Epidermal melanocyte (primary cell): Measurements from ENCODE around the gene USP17L12.
"Not testable (repeated sequence)": the region's sequence is repeated elsewhere in the genome, so short reads cannot be mapped to it uniquely, and the experiment has no call there.

Source experiments
- DNase-seq: peaks from one replicate; pipeline ENCODE4 v3.0.0; 2011; ENCODE audit warnings: low spot score; ENCODE audit not compliant: insufficient read length

USP17L12 gene, protein sequence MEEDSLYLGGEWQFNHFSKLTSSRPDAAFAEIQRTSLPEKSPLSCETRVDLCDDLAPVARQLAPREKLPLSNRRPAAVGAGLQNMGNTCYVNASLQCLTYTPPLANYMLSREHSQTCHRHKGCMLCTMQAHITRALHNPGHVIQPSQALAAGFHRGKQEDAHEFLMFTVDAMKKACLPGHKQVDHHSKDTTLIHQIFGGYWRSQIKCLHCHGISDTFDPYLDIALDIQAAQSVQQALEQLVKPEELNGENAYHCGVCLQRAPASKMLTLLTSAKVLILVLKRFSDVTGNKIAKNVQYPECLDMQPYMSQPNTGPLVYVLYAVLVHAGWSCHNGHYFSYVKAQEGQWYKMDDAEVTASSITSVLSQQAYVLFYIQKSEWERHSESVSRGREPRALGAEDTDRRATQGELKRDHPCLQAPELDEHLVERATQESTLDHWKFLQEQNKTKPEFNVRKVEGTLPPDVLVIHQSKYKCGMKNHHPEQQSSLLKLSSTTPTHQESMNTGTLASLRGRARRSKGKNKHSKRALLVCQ

GRCh38 chr4:9219852-9220251, at the start of gene USP17L12:
Gene USP17L12 (plus strand): TSS chr4:9220152. CDS start chr4:9220152, 0 bp downstream.
- not testable (repeated sequence) for DNase-seq

DNA sequence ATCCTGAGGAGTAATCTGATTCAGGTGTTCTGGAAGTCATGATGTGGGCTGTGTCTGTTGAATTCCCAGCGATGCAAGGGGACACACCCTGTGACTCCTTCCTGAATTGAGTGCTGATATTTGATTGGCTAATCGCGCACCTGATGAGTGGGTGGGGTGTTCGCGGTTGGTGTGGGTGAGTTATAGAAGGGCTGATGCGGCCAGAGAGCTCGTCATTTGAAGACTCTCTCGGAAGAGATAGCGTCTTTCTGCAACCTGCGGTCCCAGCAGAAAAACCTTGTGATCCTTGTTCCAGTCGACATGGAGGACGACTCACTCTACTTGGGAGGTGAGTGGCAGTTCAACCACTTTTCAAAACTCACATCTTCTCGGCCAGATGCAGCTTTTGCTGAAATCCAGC, 9.6 kb upstream of the USP17L12 start, which contains the start of gene USP17L10:
USP17L10 (plus strand) TSS at position 301 of the 400 bp plus-strand sequence; CDS start at position 301, 0 bp downstream.
- not testable (repeated sequence) for DNase-seq

GRCh38 chr4:9214701-9215100, 5.3 kb upstream of the USP17L12 start:
- DNase-seq: not testable (repeated sequence)

DNA sequence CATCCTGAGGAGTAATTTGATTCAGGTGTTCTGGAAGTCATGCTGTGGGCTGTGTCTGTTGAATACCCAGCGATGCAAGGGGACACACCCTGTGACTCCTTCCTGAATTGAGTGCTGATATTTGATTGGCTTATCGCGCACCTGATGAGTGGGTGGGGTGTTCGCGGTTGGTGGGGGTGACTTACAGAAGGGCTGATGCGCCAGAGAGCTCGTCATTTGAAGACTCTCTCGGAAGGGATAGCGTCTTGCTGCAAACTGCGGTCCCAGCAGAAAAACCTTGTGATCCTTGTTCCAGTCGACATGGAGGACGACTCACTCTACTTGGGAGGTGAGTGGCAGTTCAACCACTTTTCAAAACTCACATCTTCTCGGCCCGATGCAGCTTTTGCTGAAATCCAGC, 4.8 kb upstream of the USP17L12 start, which contains the start of gene USP17L11:
USP17L11 (plus strand) TSS at position 301 of the 400 bp plus-strand sequence; CDS start at position 301, 0 bp downstream.
- not testable (repeated sequence) for DNase-seq

GRCh38 chr4:9224596-9224995, 4.6 kb downstream of the USP17L12 start, which contains the start of gene USP17L13:
Gene USP17L13 (plus strand): TSS chr4:9224896. CDS start chr4:9224896, 0 bp downstream.
- DNase-seq: not testable (repeated sequence)

DNA sequence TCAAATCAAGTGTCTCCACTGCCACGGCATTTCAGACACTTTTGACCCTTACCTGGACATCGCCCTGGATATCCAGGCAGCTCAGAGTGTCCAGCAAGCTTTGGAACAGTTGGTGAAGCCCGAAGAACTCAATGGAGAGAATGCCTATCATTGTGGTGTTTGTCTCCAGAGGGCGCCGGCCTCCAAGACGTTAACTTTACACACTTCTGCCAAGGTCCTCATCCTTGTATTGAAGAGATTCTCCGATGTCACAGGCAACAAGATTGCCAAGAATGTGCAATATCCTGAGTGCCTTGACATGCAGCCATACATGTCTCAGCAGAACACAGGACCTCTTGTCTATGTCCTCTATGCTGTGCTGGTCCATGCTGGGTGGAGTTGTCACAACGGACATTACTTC, 10.3 kb downstream of the USP17L12 start:
- DNase-seq: not testable (repeated sequence)

DNA sequence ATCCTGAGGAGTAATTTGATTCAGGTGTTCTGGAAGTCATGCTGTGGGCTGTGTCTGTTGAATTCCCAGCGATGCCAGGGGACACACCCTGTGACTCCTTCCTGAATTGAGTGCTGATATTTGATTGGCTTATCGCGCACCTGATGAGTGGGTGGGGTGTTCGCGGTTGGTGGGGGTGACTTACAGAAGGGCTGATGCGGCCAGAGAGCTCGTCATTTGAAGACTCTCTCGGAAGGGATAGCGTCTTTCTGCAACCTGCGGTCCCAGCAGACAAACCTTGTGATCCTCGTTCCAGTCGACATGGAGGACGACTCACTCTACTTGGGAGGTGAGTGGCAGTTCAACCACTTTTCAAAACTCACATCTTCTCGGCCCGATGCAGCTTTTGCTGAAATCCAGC, 14.1 kb downstream of the USP17L12 start, which contains the start of gene USP17L15:
USP17L15 (plus strand) TSS at position 301 of the 400 bp plus-strand sequence; CDS start at position 301, 0 bp downstream.
- DNase-seq: not testable (repeated sequence)

DNA sequence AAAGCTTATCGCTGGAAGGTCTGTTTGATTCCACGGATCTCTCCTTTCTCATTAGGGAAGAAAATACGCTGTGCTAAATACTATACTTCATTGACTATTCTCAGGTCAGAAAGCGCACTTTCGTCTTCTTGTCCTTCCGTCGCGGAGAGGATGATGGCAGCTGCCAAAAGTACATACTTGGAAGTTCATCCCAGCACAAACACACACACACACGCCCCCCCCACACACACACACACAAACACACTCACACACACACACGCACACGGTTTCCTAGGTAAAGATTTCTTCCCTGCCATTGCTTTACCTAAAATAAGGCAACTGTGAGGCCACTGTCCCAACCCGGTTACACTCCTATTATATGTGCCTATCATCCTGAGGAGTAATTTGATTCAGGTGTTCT, 18.5 kb downstream of the USP17L12 start:
- DNase-seq: not testable (repeated sequence)

GRCh38 chr4:9243579-9243978, 23.6 kb downstream of the USP17L12 start, which contains the start of gene USP17L17:
Gene USP17L17 (plus strand): TSS chr4:9243879. CDS start chr4:9243879, 0 bp downstream.
- not testable (repeated sequence) for DNase-seq

DNA sequence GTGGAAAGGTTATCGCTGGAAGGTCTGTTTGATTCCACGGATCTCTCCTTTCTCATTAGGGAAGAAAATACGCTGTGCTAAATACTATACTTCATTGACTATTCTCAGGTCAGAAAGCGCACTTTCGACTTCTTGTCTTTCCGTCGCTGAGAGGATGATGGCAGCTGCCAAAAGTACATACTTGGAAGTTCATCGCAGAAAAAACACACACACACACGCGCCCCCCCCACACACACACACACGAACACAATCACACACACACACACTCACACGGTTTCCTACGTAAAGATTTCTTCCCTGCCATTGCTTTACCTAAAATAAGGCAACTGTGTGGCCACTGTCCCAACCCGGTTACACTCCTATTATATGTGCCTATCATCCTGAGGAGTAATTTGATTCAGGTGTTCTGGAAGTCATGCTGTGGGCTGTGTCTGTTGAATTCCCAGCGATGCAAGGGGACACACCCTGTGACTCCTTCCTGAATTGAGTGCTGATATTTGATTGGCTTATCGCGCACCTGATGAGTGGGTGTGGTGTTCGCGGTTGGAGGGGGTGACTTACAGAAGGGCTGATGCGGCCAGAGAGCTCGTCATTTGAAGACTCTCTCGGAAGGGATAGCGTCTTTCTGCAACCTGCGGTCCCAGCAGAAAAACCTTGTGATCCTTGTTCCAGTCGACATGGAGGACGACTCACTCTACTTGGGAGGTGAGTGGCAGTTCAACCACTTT, 28.2 kb downstream of the USP17L12 start, which contains the start of gene USP17L18:
USP17L18 (plus strand) TSS at position 678 of the 728 bp plus-strand sequence; CDS start at position 678, 0 bp downstream.
- not testable (repeated sequence) for DNase-seq

DNA sequence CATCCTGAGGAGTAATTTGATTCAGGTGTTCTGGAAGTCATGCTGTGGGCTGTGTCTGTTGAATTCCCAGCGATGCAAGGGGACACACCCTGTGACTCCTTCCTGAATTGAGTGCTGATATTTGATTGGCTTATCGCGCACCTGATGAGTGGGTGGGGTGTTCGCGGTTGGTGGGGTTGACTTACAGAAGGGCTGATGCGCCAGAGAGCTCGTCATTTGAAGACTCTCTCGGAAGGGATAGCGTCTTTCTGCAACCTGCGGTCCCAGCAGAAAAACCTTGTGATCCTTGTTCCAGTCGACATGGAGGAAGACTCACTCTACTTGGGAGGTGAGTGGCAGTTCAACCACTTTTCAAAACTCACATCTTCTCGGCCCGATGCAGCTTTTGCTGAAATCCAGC, 33.1 kb downstream of the USP17L12 start, which contains the start of gene USP17L19:
USP17L19 (plus strand) TSS at position 301 of the 400 bp plus-strand sequence; CDS start at position 301, 0 bp downstream.
- not testable (repeated sequence) for DNase-seq

- DNase-seq: not testable (repeated sequence)
Observed at GRCh38 chr4:9257824-9258223, 37.9 kb downstream of the USP17L12 start, which contains the start of gene USP17L20. Gene USP17L20 (plus strand): TSS chr4:9258124. CDS start chr4:9258124, 0 bp downstream.

- DNase-seq: not testable (repeated sequence)
Observed at GRCh38 chr4:9262572-9262971, 42.6 kb downstream of the USP17L12 start, which contains the start of gene USP17L21. Gene USP17L21 (plus strand): TSS chr4:9262872. CDS start chr4:9262872, 0 bp downstream.

DNA sequence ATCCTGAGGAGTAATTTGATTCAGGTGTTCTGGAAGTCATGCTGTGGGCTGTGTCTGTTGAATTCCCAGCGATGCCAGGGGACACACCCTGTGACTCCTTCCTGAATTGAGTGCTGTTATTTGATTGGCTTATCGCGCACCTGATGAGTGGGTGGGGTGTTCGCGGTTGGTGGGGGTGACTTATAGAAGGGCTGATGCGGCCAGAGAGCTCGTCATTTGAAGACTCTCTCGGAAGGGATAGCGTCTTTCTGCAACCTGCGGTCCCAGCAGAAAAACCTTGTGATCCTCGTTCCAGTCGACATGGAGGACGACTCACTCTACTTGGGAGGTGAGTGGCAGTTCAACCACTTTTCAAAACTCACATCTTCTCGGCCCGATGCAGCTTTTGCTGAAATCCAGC, 47.4 kb downstream of the USP17L12 start, which contains the start of gene USP17L22:
USP17L22 (plus strand) TSS at position 301 of the 400 bp plus-strand sequence; CDS start at position 301, 0 bp downstream.
- not testable (repeated sequence) for DNase-seq
